ENCODE measurements around the gene FRY.
"Not testable (repeated sequence)": the region's sequence is repeated elsewhere in the genome, so short reads cannot be mapped to it uniquely, and the experiment has no call there.

The FRY gene
- total RNA-seq, result 53.4 to 82.9 reads per million in 2 donors

GRCh38 chr13:32031025-32031814, at the start of gene FRY:
Gene FRY, plus strand, starts transcription at chr13:32031774. Its CDS starts 22 bp downstream, at chr13:32031796.
- DNase-seq, result peak in 4 of 5 experiments; percentile 18 to 80 (median 25)

GRCh38 chr13:31982124-31982523, 49.5 kb upstream of the FRY start:
- no peak for DNase-seq

GRCh38 chr13:31982540-31982939, 49.0 kb upstream of the FRY start:
- no peak for DNase-seq

- not testable (repeated sequence) for DNase-seq
Measured at GRCh38 chr13:31983696-31984095, 47.9 kb upstream of the FRY start.

GRCh38 chr13:31984388-31984787, 47.2 kb upstream of the FRY start:
- not testable (repeated sequence) for DNase-seq

- no peak for DNase-seq
Measured at GRCh38 chr13:31986676-31987470, 44.7 kb upstream of the FRY start.

- DNase-seq, result no peak
Measured at GRCh38 chr13:31987535-31988170, 43.9 kb upstream of the FRY start.

GRCh38 chr13:31994367-31994766, 37.2 kb upstream of the FRY start:
- not testable (repeated sequence) for DNase-seq

- no peak for DNase-seq
Measured at GRCh38 chr13:31996601-31997000, 35.0 kb upstream of the FRY start.

GRCh38 chr13:31997641-31998040, 33.9 kb upstream of the FRY start:
- DNase-seq, result no peak

- DNase-seq, result no peak
Measured at GRCh38 chr13:31998131-31998530, 33.4 kb upstream of the FRY start.

GRCh38 chr13:32000754-32001153, 30.8 kb upstream of the FRY start:
- DNase-seq, result not testable (repeated sequence)

- DNase-seq, result peak in 1 of 5 experiments; percentile 55
Measured at GRCh38 chr13:32001154-32001768, 30.3 kb upstream of the FRY start.

- no peak for DNase-seq
Measured at GRCh38 chr13:32001769-32002168, 29.8 kb upstream of the FRY start.

- DNase-seq, result no peak
Measured at GRCh38 chr13:32002873-32003272, 28.7 kb upstream of the FRY start.

- DNase-seq, result no peak
Measured at GRCh38 chr13:32007494-32007893, 24.1 kb upstream of the FRY start.

- no peak for DNase-seq
Measured at GRCh38 chr13:32008518-32009175, 22.9 kb upstream of the FRY start.

GRCh38 chr13:32009362-32009761, 22.2 kb upstream of the FRY start:
- no peak for DNase-seq

- DNase-seq, result no peak
Measured at GRCh38 chr13:32010136-32010535, 21.4 kb upstream of the FRY start.

GRCh38 chr13:32011971-32012370, 19.6 kb upstream of the FRY start:
- no peak for DNase-seq

GRCh38 chr13:32013181-32013580, 18.4 kb upstream of the FRY start:
- DNase-seq, result no peak

GRCh38 chr13:32016119-32016518, 15.5 kb upstream of the FRY start:
- DNase-seq, result no peak
